ENCODE data around the gene ZNF560. TPM values are rescaled to one million over a fixed set of nuclear protein-coding genes. Genes with fewer than 3 reads are reported as not detected.

Gene ZNF560
- total RNA-seq, 1 donor from 2014 or later: not detected

GRCh38 chr19:9467161-9467560 is 31.3 kb downstream of the ZNF560 start:
- TF ChIP-seq CTCF (IDR thresholded peaks at IDR 0.05): no peak
- no peak for DNase-seq (ENCODE audit: extremely low spot score, unreplicated experiment)
- H3K4me1 Mint-ChIP-seq (ENCODE audit: unreplicated experiment): no peaks in the 10 kb centered on the region
- no peaks in the 10 kb centered on the region for H3K27me3 Mint-ChIP-seq (ENCODE audit: unreplicated experiment)
- H3K36me3 Mint-ChIP-seq (ENCODE audit: unreplicated experiment): no peaks in the 10 kb centered on the region
- H3K4me3 Mint-ChIP-seq (ENCODE audit: unreplicated experiment): no peak overlapping the region
- H3K9me3 Mint-ChIP-seq (ENCODE audit: unreplicated experiment): peaks cover 50% of the 10 kb centered on the region
- no peak overlapping the region for H3K27ac Mint-ChIP-seq (ENCODE audit: unreplicated experiment)

GRCh38 chr19:9461938-9462337 is 36.5 kb downstream of the ZNF560 start:
- no peak overlapping the region for H3K4me3 Mint-ChIP-seq (ENCODE audit: unreplicated experiment)
- no peaks in the 10 kb centered on the region for H3K27me3 Mint-ChIP-seq (ENCODE audit: unreplicated experiment)
- peaks cover 53% of the 10 kb centered on the region for H3K9me3 Mint-ChIP-seq (ENCODE audit: unreplicated experiment)
- H3K4me1 Mint-ChIP-seq (ENCODE audit: unreplicated experiment): no peaks in the 10 kb centered on the region
- H3K36me3 Mint-ChIP-seq (ENCODE audit: unreplicated experiment): no peaks in the 10 kb centered on the region
- TF ChIP-seq CTCF (IDR thresholded peaks at IDR 0.05): no peak
- no peak overlapping the region for H3K27ac Mint-ChIP-seq (ENCODE audit: unreplicated experiment)
- DNase-seq (ENCODE audit: extremely low spot score, unreplicated experiment): no peak

- no peaks in the 10 kb centered on the region for H3K4me1 Mint-ChIP-seq (ENCODE audit: unreplicated experiment)
- H3K4me3 Mint-ChIP-seq (ENCODE audit: unreplicated experiment): no peak overlapping the region
- H3K27ac Mint-ChIP-seq (ENCODE audit: unreplicated experiment): no peak overlapping the region
- peaks cover 6% of the 10 kb centered on the region for H3K36me3 Mint-ChIP-seq (ENCODE audit: unreplicated experiment)
- no peak for TF ChIP-seq CTCF (IDR thresholded peaks at IDR 0.05)
- H3K27me3 Mint-ChIP-seq (ENCODE audit: unreplicated experiment): no peaks in the 10 kb centered on the region
- H3K9me3 Mint-ChIP-seq (ENCODE audit: unreplicated experiment): peaks cover 70% of the 10 kb centered on the region
- DNase-seq (ENCODE audit: extremely low spot score, unreplicated experiment): no peak
Observed at GRCh38 chr19:9456018-9456689, 42.3 kb downstream of the ZNF560 start.

- Mint-ChIP-seq H3K27me3 (ENCODE audit: unreplicated experiment) (no peaks in the 10 kb centered on the region), H3K36me3 (ENCODE audit: unreplicated experiment) (peaks cover 13% of the 10 kb centered on the region), H3K4me3 (ENCODE audit: unreplicated experiment) (no peak overlapping the region), H3K4me1 (ENCODE audit: unreplicated experiment) (no peaks in the 10 kb centered on the region), H3K27ac (ENCODE audit: unreplicated experiment) (no peak overlapping the region), H3K9me3 (ENCODE audit: unreplicated experiment) (peaks cover 63% of the 10 kb centered on the region)
- no peak for TF ChIP-seq CTCF (IDR thresholded peaks at IDR 0.05)
- DNase-seq (ENCODE audit: extremely low spot score, unreplicated experiment): no peak
Observed at GRCh38 chr19:9453953-9454352, 44.5 kb downstream of the ZNF560 start.

GRCh38 chr19:9445037-9445436 is 53.4 kb downstream of the ZNF560 start:
- Mint-ChIP-seq H3K27ac (ENCODE audit: unreplicated experiment) (no peak overlapping the region), H3K9me3 (ENCODE audit: unreplicated experiment) (peaks cover 33% of the 10 kb centered on the region), H3K4me3 (ENCODE audit: unreplicated experiment) (no peak overlapping the region), H3K4me1 (ENCODE audit: unreplicated experiment) (no peaks in the 10 kb centered on the region), H3K36me3 (ENCODE audit: unreplicated experiment) (peaks cover 31% of the 10 kb centered on the region), H3K27me3 (ENCODE audit: unreplicated experiment) (no peaks in the 10 kb centered on the region)
- DNase-seq (ENCODE audit: extremely low spot score, unreplicated experiment): no peak
- TF ChIP-seq CTCF (IDR thresholded peaks at IDR 0.05): no peak
